Tibial nerve (tissue), 3 donors: Measurements from ENCODE around the gene CLEC9A.

Source experiments
- CTCF ChIP-seq, 5 experiments: fragments of 200-600 bp in 3 of 5; fragments of 450-650 bp in 2 of 5; sonication (generic) in 3 of 5; IDR thresholded peaks; one replicate each; pipeline ENCODE4 v1.5.1; 2016 to 2019; ENCODE audit warnings: antibody characterized with exemption in 5 of 5, mild to moderate bottlenecking in 3 of 5, moderate library complexity in 2 of 5
- POLR2A ChIP-seq, 2 donors: fragments of 450-650 bp; IDR thresholded peaks; one replicate each; pipeline ENCODE4 v1.6.1; 2017; ENCODE audit warnings: antibody characterized with exemption in 2 of 2, mild to moderate bottlenecking in 2 of 2, moderate library complexity in 2 of 2

DNA sequence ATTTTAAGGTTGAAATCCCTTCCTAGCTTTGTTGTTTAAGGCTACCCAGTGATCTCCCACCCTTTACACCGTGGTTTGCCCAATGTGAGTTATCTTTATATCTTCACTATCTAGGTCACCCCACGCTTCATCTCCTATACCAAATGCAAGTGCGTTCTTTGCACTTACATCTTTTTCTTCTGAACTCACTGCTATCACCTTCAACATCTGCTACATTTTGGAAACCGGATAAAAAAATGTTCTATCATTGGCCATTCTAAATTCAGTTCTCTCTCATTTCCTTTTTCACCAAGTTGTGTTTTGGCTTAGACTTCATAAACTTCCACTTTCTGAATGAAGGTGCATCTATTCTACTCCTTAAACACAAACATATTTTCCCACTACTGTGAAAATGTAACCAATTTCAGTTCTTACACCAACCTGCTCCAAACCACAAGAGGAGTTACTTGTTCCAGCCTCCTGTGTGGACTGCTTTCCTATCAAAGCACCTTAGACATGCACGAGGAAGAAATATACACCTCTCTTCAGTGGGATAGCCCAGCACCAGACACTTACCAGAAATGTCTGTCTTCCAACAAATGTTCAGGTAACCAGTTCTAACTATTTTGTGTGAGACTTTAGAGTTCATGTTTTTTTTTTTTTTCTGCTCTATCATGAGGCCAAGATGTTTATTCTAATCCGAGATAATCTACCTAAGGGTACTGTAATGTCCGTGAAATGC lies 21.9 kb downstream of the CLEC9A start:
- TF ChIP-seq CTCF (IDR thresholded peaks at IDR 0.05) = no peak
- TF ChIP-seq POLR2A (IDR thresholded peaks at IDR 0.05) = no peak
